H9 (cell line): ENCODE results near the gene SERPINA5. TPM values are rescaled to one million over a fixed set of nuclear protein-coding genes. Genes with fewer than 3 reads are reported as not detected.

Experiments
- DNase-seq: peaks from one replicate; pipeline ENCODE4 v3.0.0-alpha.2; 2017
- H2AFZ ChIP-seq: one replicate; pipeline ENCODE4 v1.6.1; 2013; ENCODE audit warnings: mild to moderate bottlenecking, low read length, control low read depth, moderate library complexity
- H2AK5ac ChIP-seq: 2 replicates; pipeline ENCODE4 v1.6.1; 2013; ENCODE audit warnings: low read length, control low read depth, mixed read lengths; ENCODE audit not compliant: insufficient read length
- H2BK120ac ChIP-seq: one replicate; pipeline ENCODE4 v1.6.1; 2013; ENCODE audit warnings: low read depth, mild to moderate bottlenecking, low read length, control low read depth, inconsistent platforms; ENCODE audit not compliant: poor library complexity, severe bottlenecking
- H2BK12ac ChIP-seq: 2 replicates; pipeline ENCODE4 v1.6.1; 2013; ENCODE audit warnings: low read length, control low read depth, mixed read lengths, low read depth; ENCODE audit not compliant: insufficient read length
- H2BK15ac ChIP-seq: 2 replicates; pipeline ENCODE4 v1.6.1; 2013; ENCODE audit warnings: low read depth, low read length, control low read depth
- H2BK20ac ChIP-seq: one replicate; pipeline ENCODE4 v1.6.1; 2013; ENCODE audit warnings: low read depth, mild to moderate bottlenecking, low read length, control low read depth, inconsistent platforms; ENCODE audit not compliant: poor library complexity, severe bottlenecking
- H2BK5ac ChIP-seq: 2 replicates; pipeline ENCODE4 v1.6.1; 2013; ENCODE audit warnings: low read length, control low read depth, mixed read lengths; ENCODE audit not compliant: insufficient read length
- H3K14ac ChIP-seq: 2 replicates; pipeline ENCODE4 v1.6.1; 2013; ENCODE audit warnings: low read length, control low read depth; ENCODE audit not compliant: insufficient read depth
- H3K18ac ChIP-seq: 2 replicates; pipeline ENCODE4 v1.6.1; 2013; ENCODE audit warnings: low read depth, mild to moderate bottlenecking, mixed read lengths, low read length, control low read depth; ENCODE audit not compliant: insufficient read length
- H3K23ac ChIP-seq: 2 replicates; pipeline ENCODE4 v1.6.1; 2013; ENCODE audit warnings: low read length, control low read depth, mixed read lengths, low read depth; ENCODE audit not compliant: insufficient read length
- H3K23me2 ChIP-seq: 2 replicates; pipeline ENCODE4 v1.6.1; 2013; ENCODE audit warnings: low read depth, mild to moderate bottlenecking, mixed read lengths, low read length, control low read depth; ENCODE audit not compliant: insufficient read length, poor library complexity, severe bottlenecking
- H3K27ac ChIP-seq: 2 replicates; pipeline ENCODE4 v1.5.1; 2013; ENCODE audit warnings: low read length, control low read depth, mixed read lengths, low read depth; ENCODE audit not compliant: insufficient read length
- H3K27me3 ChIP-seq: 2 replicates; pipeline ENCODE4 v1.6.1; 2013; ENCODE audit warnings: low read length, control low read depth, inconsistent platforms; ENCODE audit not compliant: insufficient read depth
- H3K4ac ChIP-seq: 2 replicates; pipeline ENCODE4 v1.6.1; 2013; ENCODE audit warnings: low read depth, mild to moderate bottlenecking, control low read depth, inconsistent platforms, low read length, moderate library complexity
- H3K4me1 ChIP-seq: 2 replicates; pipeline ENCODE4 v1.6.1; 2013; ENCODE audit warnings: low read length, control low read depth, inconsistent platforms; ENCODE audit not compliant: insufficient read depth
- H3K4me2 ChIP-seq: 2 replicates; pipeline ENCODE4 v1.6.1; 2013; ENCODE audit warnings: low read length, control low read depth, mixed read lengths; ENCODE audit not compliant: insufficient read length, insufficient read depth
- H3K56ac ChIP-seq: 2 replicates; pipeline ENCODE4 v1.6.1; 2013; ENCODE audit warnings: low read depth, mild to moderate bottlenecking, mixed read lengths, low read length, control low read depth; ENCODE audit not compliant: insufficient read length
- H3K79me1 ChIP-seq: 2 replicates; pipeline ENCODE4 v1.6.1; 2013; ENCODE audit warnings: low read depth, mild to moderate bottlenecking, moderate library complexity, low read length, control low read depth, inconsistent platforms; ENCODE audit not compliant: insufficient read depth, poor library complexity, severe bottlenecking
- H3K79me2 ChIP-seq: 2 replicates; pipeline ENCODE4 v1.6.1; 2013; ENCODE audit warnings: low read length, control low read depth, inconsistent platforms; ENCODE audit not compliant: insufficient read depth
- H3K9ac ChIP-seq: 2 replicates; pipeline ENCODE4 v1.6.1; 2013; ENCODE audit warnings: low read length, control low read depth, mixed read lengths; ENCODE audit not compliant: insufficient read length; ENCODE audit errors: extremely low read depth
- H3K9me3 ChIP-seq: one replicate; pipeline ENCODE4 v1.6.1; 2013; ENCODE audit warnings: low read depth, low read length, inconsistent platforms; ENCODE audit not compliant: control insufficient read depth
- H3T11ph ChIP-seq: one replicate; pipeline ENCODE4 v1.6.1; 2013; ENCODE audit warnings: mild to moderate bottlenecking, low read length, control low read depth, inconsistent platforms
- H4K20me1 ChIP-seq: one replicate; pipeline ENCODE4 v1.6.1; 2013; ENCODE audit not compliant: control insufficient read depth, insufficient read length, insufficient read depth
- H4K5ac ChIP-seq: 2 replicates; pipeline ENCODE4 v1.6.1; 2013; ENCODE audit warnings: low read depth, mild to moderate bottlenecking, mixed read lengths, low read length, control low read depth; ENCODE audit not compliant: insufficient read length
- H4K8ac ChIP-seq: replicated peaks from 2 replicates; pipeline ENCODE4 v1.6.1; 2013; ENCODE audit warnings: low read length, control low read depth, mixed read lengths, low read depth; ENCODE audit not compliant: insufficient read length
- H4K91ac ChIP-seq: 2 replicates; pipeline ENCODE4 v1.6.1; 2013; ENCODE audit warnings: low read depth, mild to moderate bottlenecking, moderate library complexity, mixed read lengths, low read length, control low read depth; ENCODE audit not compliant: insufficient read length
- H3K27ac Mint-ChIP-seq, 3 experiments: 2 replicates in 2 of 3; 3 replicates in 1 of 3; pipeline ENCODE4 v1.8.0; 2020 to 2021; ENCODE audit warnings: mixed read lengths in 3 of 3, mild to moderate bottlenecking in 1 of 3, moderate library complexity in 1 of 3
- H3K27me3 Mint-ChIP-seq: 2 replicates; pipeline ENCODE4 v1.8.0; 2021; ENCODE audit warnings: low read depth, mild to moderate bottlenecking, moderate library complexity, mixed read lengths
- H3K36me3 Mint-ChIP-seq, 3 experiments: 2 replicates in 2 of 3; 3 replicates in 1 of 3; pipeline ENCODE4 v1.8.0; 2020 to 2021; ENCODE audit warnings: low read depth in 3 of 3, mixed read lengths in 3 of 3; ENCODE audit not compliant: insufficient read depth in 1 of 3
- H3K4me1 Mint-ChIP-seq, 2 experiments: 2 replicates each; pipeline ENCODE4 v1.8.0; 2020; ENCODE audit warnings: mixed read lengths in 2 of 2
- H3K4me3 Mint-ChIP-seq, 2 experiments: 2 replicates in 1 of 2; 3 replicates in 1 of 2; pipeline ENCODE4 v1.8.0; 2020 to 2021; ENCODE audit warnings: mild to moderate bottlenecking in 2 of 2, mixed read lengths in 2 of 2, moderate library complexity in 1 of 2
- H3K9me3 Mint-ChIP-seq, 2 experiments: 2 replicates in 1 of 2; 3 replicates in 1 of 2; pipeline ENCODE4 v1.8.0; 2020; ENCODE audit warnings: mild to moderate bottlenecking in 2 of 2, mixed read lengths in 2 of 2, moderate library complexity in 1 of 2
- CTCF ChIP-seq: fragments of 200-600 bp; sonication (generic); conservative IDR thresholded peaks from 3 replicates; pipeline ENCODE4 v1.8.0; 2021; ENCODE audit warnings: antibody characterized with exemption, mild to moderate bottlenecking
- WGBS: extraction: QIAGEN DNeasy Blood & Tissue Kit; methylation state at CpG from one replicate; pipeline ENCODE4 v1.1.7; 2013; ENCODE audit warnings: missing lambda C conversion rate, low lambda C conversion rate, mixed read lengths; ENCODE audit not compliant: insufficient read length; ENCODE audit errors: extremely low coverage; 5-methylcytosine and 5-hydroxymethylcytosine counted together
- total RNA-seq: library from RNA; stranded (reverse); gene quantifications from 2 replicates; pipeline ENCODE4 v1.2.1, GENCODE V29; 2021

The SERPINA5 gene
- total RNA-seq, 1 experiment from 2014 or later = 1.1 TPM

- Mint-ChIP-seq H3K27ac (no peak overlapping the region), H3K27me3 (peaks cover 32% of the 10 kb centered on the region), H3K9me3 (no peaks in the 10 kb centered on the region; a peak in 1 of 5 replicates), H3K4me3 (no peak overlapping the region), H3K36me3 (no peaks in the 10 kb centered on the region), H3K4me1 (no peaks in the 10 kb centered on the region)
- H3K9ac ChIP-seq = no peak overlapping the region
- H3K79me1 ChIP-seq = no peaks in the 10 kb centered on the region
- H3K27me3 ChIP-seq = no peaks in the 10 kb centered on the region
- H4K8ac ChIP-seq = no peak overlapping the region
- H3K14ac ChIP-seq = no peak overlapping the region
- no peak overlapping the region for H2BK15ac ChIP-seq
- DNase-seq = no peak
- H3K9me3 ChIP-seq = no peaks in the 10 kb centered on the region
- H3K23ac ChIP-seq = no peak overlapping the region
- H2BK12ac ChIP-seq = no peak overlapping the region
- no peak overlapping the region for H2AK5ac ChIP-seq
- no peak overlapping the region for H3K56ac ChIP-seq
- no peak overlapping the region for H3K18ac ChIP-seq
- no peak overlapping the region for H4K5ac ChIP-seq
- no peaks in the 10 kb centered on the region for H3K4me1 ChIP-seq
- no peak overlapping the region for H3K4me2 ChIP-seq
- H2BK5ac ChIP-seq = no peak overlapping the region
- H2BK20ac ChIP-seq = no peak overlapping the region
- no peaks in the 10 kb centered on the region for H3K79me2 ChIP-seq
- H3K27ac ChIP-seq = no peak overlapping the region
- no peaks in the 10 kb centered on the region for H3K23me2 ChIP-seq
- H3K4ac ChIP-seq = no peak overlapping the region
- H2AFZ ChIP-seq = no peak overlapping the region
- no peak overlapping the region for H3T11ph ChIP-seq
- no peak overlapping the region for H4K91ac ChIP-seq
- no peak overlapping the region for H2BK120ac ChIP-seq
- no peaks in the 10 kb centered on the region for H4K20me1 ChIP-seq
- no CpG with 5 or more reads among the region's 6 CpGs for WGBS
- TF ChIP-seq CTCF = no peak
These were observed 51.9 kb downstream of the SERPINA5 start for GRCh38 chr14:94633121-94633520.
